Uterine smooth muscle cell (primary cell): ENCODE measurements around the gene NAA60. TPM values are rescaled to one million over a fixed set of nuclear protein-coding genes. Genes with fewer than 3 reads are reported as not detected.

Experiments
- total RNA-seq: library from RNA; depleted of rRNA; stranded (reverse); fragments of >200 nt; gene quantifications from 2 replicates; pipeline ENCODE4 v1.2.3, GENCODE V29; 2014

Gene NAA60
- total RNA-seq, result 10.2 and 10.6 TPM in 2 replicates

GRCh38 chr16:3443108-3444031 is at the start of gene NAA60, which contains the start of gene ZNF597:
NAA60 (plus strand) TSS chr16:3443680; CDS start chr16:3476228, 32,548 bp downstream.
ZNF597 (minus strand) TSS chr16:3443504; CDS start chr16:3443153, 351 bp downstream.

GRCh38 chr16:3400779-3401688 is 42.4 kb upstream of the NAA60 start, which contains the start of the genes ZNF174 and ZSCAN32:
ZNF174 (plus strand) TSS chr16:3401215; CDS start chr16:3402005, 790 bp downstream.
ZSCAN32 (minus strand) TSS chr16:3401004; CDS start chr16:3397557, 3,447 bp downstream.

GRCh38 chr16:3495176-3495575 is 51.7 kb downstream of the NAA60 start, which contains the start of gene C16orf90:
C16orf90 (minus strand) TSS chr16:3495489; CDS start chr16:3495421, 68 bp downstream.

Other genes starting within 250 kb of the NAA60 start
- gene ZNF200, start 208.5 kb upstream of the NAA60 start, total RNA-seq, result 8.1 and 9.2 TPM in 2 replicates
- gene MEFV, start 187.0 kb upstream of the NAA60 start, total RNA-seq, result 0.12 TPM in 1 of 2 replicates, not detected in the other
- gene ZNF263, start 160.2 kb upstream of the NAA60 start, total RNA-seq, result 43.3 and 47.5 TPM in 2 replicates
- gene TIGD7, start 138.2 kb upstream of the NAA60 start, total RNA-seq, result 6.3 and 6.4 TPM in 2 replicates
- 20.8 and 21.1 TPM in 2 replicates for gene ZNF75A, start 138.2 kb upstream of the NAA60 start, total RNA-seq
- 0.25 TPM in 1 of 2 replicates, not detected in the other for gene OR2C1, start 87.8 kb upstream of the NAA60 start, total RNA-seq
- gene ZSCAN32, start 42.7 kb upstream of the NAA60 start, total RNA-seq, result 10.6 and 11.7 TPM in 2 replicates
- 4.5 and 5.6 TPM in 2 replicates for gene ZNF174, start 42.5 kb upstream of the NAA60 start, total RNA-seq
- gene ZNF597, start 176 bp upstream of the NAA60 start, total RNA-seq, result 1.7 and 2.0 TPM in 2 replicates
- gene C16orf90, start 51.8 kb downstream of the NAA60 start, total RNA-seq, result not detected in 2 replicates
- 24.5 and 27.5 TPM in 2 replicates for gene CLUAP1, start 57.3 kb downstream of the NAA60 start, total RNA-seq
- gene NLRC3, start 133.7 kb downstream of the NAA60 start, total RNA-seq, result under 0.01 TPM in 1 of 2 replicates, not detected in the other
- gene SLX4, start 167.9 kb downstream of the NAA60 start, total RNA-seq, result 4.7 and 6.0 TPM in 2 replicates
- 17.8 and 19.5 TPM in 2 replicates for gene DNASE1, start 211.0 kb downstream of the NAA60 start, total RNA-seq